Colonic mucosa (tissue), 4 donors: ENCODE measurements around the gene FRMD8. TPM values are rescaled to one million over a fixed set of nuclear protein-coding genes. Genes with fewer than 3 reads are reported as not detected.

Experiments
- DNase-seq: peaks from one replicate; pipeline ENCODE4 v3.0.0-alpha.2; 2020
- H3K27ac ChIP-seq: fragments of 200-600 bp; one replicate; pipeline ENCODE4 v1.8.0; 2021
- H3K27me3 ChIP-seq: fragments of 200-600 bp; one replicate; pipeline ENCODE4 v1.8.0; 2021
- H3K36me3 ChIP-seq: fragments of 200-600 bp; one replicate; pipeline ENCODE4 v1.8.0; 2021
- H3K4me1 ChIP-seq: fragments of 200-600 bp; one replicate; pipeline ENCODE4 v1.8.0; 2021; ENCODE audit warnings: mild to moderate bottlenecking
- H3K4me3 ChIP-seq: fragments of 200-600 bp; one replicate; pipeline ENCODE4 v1.8.0; 2021
- H3K9ac ChIP-seq, 2 donors: one replicate each; pipeline ENCODE4 v1.7.0; 2013; ENCODE audit warnings: control low read depth in 2 of 2, low read depth in 2 of 2, low read length in 2 of 2
- H3K9me3 ChIP-seq: fragments of 200-600 bp; one replicate; pipeline ENCODE4 v1.8.0; 2021
- CTCF ChIP-seq: fragments of 200-600 bp; IDR thresholded peaks from one replicate; pipeline ENCODE4 v1.8.0; 2022; ENCODE audit warnings: antibody characterized with exemption, mild to moderate bottlenecking
- intact Hi-C: fragments of 100-400 bp; cut with DNase I; formaldehyde crosslinking; loops from one replicate; pipeline ENCODE4 v1.14.1; 2022
- total RNA-seq, 2 donors: library from RNA; stranded (reverse); fragmentation: NEBNext Ultra II Directional in 1 of 2; extraction: Animal tissue kit (Norgen Biotek cat#: 25700) in 1 of 2; gene quantifications; one replicate each; pipeline ENCODE4 v1.2.1, GENCODE V29; 2021
- donor health status: healthy.
- donor health status: DM: no; HTN: no; CAD: no.
- donor health status: DM: no; HTN: no; CAD: no.

The FRMD8 gene
- total RNA-seq, 2 donors from 2014 or later = 30.7 to 43.9 TPM

GRCh38 chr11:65422633-65423515 lies 36.4 kb downstream of the FRMD8 start, which contains the start of gene NEAT1:
Gene NEAT1, plus strand, starts transcription at chr11:65422798.
- Histone ChIP-seq H3K36me3 (no peaks in the 10 kb centered on the region), H3K9me3 (no peaks in the 10 kb centered on the region), H3K4me1 (peaks cover 6% of the 10 kb centered on the region), H3K9ac (peak within 1 kb of the TSS; percentile 100), H3K27me3 (no peaks in the 10 kb centered on the region), H3K4me3 (peak within 1 kb of the TSS; percentile 72), H3K27ac (peak within 1 kb of the TSS; percentile 100)
- no peak for TF ChIP-seq CTCF
- intact Hi-C loops = loop anchor here (2.0 kb wide), 1 partner anchor 82 kb away; no protein-coding TSS in a partner anchor
- peak; percentile 100 for DNase-seq

GRCh38 chr11:65423516-65424204 lies 37.2 kb downstream of the FRMD8 start:
- Histone ChIP-seq H3K9me3 (no peaks in the 10 kb centered on the region), H3K27ac (peak overlapping the region; percentile 100), H3K36me3 (no peaks in the 10 kb centered on the region), H3K4me3 (peak overlapping the region; percentile 72), H3K27me3 (no peaks in the 10 kb centered on the region), H3K4me1 (peaks cover 5% of the 10 kb centered on the region), H3K9ac (peak overlapping the region; percentile 100)
- intact Hi-C loops = loop anchor here (2.0 kb wide), 1 partner anchor 81 kb away; no protein-coding TSS in a partner anchor
- DNase-seq = peak; percentile 51
- no peak for TF ChIP-seq CTCF

GRCh38 chr11:65424205-65425104 lies 38.0 kb downstream of the FRMD8 start:
- TF ChIP-seq CTCF = no peak
- peaks cover under 1% of the 10 kb centered on the region for H3K4me1 ChIP-seq
- DNase-seq = peak; percentile 70
- H3K27me3 ChIP-seq = no peaks in the 10 kb centered on the region
- H3K27ac ChIP-seq = peak overlapping the region; percentile 100
- H3K36me3 ChIP-seq = no peaks in the 10 kb centered on the region
- peak overlapping the region; percentile 100 for H3K9ac ChIP-seq
- H3K9me3 ChIP-seq = no peaks in the 10 kb centered on the region
- intact Hi-C loops = no loop called here
- H3K4me3 ChIP-seq = peak overlapping the region; percentile 72

GRCh38 chr11:65425105-65425970 lies 38.9 kb downstream of the FRMD8 start:
- Histone ChIP-seq H3K9ac (peak overlapping the region; percentile 100), H3K4me3 (peak overlapping the region; percentile 72), H3K27ac (peak overlapping the region; percentile 100), H3K9me3 (no peaks in the 10 kb centered on the region), H3K27me3 (no peaks in the 10 kb centered on the region), H3K4me1 (no peaks in the 10 kb centered on the region), H3K36me3 (no peaks in the 10 kb centered on the region)
- peak; percentile 73 for DNase-seq
- intact Hi-C loops = no loop called here
- no peak for TF ChIP-seq CTCF
